NCI-H2107 treated with DMSO at 0.1 percent for 48 hours (cell line): ENCODE measurements around the gene TPSD1.
A peak's percentile ranks its signal among the peaks of the same experiment; 100 is the strongest.
"Not testable (repeated sequence)": the region's sequence is repeated elsewhere in the genome, so short reads cannot be mapped to it uniquely, and the experiment has no call there.

ENCODE experiments used
- DNase-seq: peaks from one replicate; lab custom pipeline; 2025; ENCODE audit not compliant: unreplicated experiment; lab: John Stamatoyannopoulos, UW

Gene TPSD1

DNA sequence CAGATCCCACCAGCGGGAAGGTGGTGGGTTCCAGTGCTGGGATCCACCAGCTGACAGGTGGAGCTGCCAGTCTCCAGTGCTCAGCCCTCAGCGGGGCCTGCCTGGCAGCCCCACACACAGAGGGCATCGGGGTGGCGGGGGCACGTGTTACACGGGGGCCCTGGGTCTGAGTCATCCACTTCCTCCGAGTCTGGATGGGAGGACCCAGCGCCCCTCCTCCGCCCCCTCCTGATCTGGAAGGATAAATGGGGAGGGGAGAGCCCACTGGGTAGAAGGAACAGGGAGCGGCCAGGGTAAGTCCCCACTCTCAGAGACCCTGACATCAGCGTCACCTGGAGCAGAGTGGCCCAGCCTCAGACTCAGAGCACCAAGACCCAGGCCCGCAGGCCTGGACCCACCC is 15.4 kb upstream of the TPSD1 start, which contains the start of gene TPSAB1:
Gene TPSAB1, plus strand, starts transcription at position 270 of the 400 bp plus-strand sequence. CDS start 234 bp downstream, outside the sequence.
- DNase-seq = not testable (repeated sequence)

DNA sequence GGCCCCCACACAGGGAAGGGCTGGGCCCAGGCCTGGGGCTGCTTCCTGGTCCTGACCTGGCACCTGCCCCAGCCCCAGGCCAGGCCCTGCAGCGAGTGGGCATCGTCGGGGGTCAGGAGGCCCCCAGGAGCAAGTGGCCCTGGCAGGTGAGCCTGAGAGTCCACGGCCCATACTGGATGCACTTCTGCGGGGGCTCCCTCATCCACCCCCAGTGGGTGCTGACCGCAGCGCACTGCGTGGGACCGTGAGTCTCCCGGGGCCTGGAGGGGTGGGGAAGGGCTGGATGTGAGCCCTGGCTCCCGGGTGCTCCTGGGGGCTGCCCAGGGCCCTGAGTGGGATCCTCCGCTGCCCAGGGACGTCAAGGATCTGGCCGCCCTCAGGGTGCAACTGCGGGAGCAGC is 14.8 kb upstream of the TPSD1 start:
- not testable (repeated sequence) for DNase-seq

DNA sequence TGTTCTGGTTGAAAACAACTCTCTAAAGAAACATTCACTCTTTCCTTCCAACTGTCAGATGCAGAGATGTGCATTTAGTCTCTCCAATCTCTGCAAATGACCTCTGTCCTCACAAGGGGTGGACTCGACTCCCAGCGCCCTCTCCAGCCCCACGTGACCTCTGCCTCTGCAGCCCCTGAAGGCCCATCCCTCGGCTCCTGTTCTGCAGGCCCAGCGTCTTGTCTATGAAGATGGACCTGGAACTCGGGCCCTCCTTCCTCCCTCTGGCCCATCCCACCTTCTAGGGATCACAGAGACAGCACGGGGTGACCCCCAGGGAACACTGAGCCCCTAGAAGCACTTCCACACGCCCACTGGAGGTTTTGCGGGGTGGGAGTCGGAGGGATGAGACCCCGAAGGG is 12.5 kb upstream of the TPSD1 start:
- not testable (repeated sequence) for DNase-seq

DNA sequence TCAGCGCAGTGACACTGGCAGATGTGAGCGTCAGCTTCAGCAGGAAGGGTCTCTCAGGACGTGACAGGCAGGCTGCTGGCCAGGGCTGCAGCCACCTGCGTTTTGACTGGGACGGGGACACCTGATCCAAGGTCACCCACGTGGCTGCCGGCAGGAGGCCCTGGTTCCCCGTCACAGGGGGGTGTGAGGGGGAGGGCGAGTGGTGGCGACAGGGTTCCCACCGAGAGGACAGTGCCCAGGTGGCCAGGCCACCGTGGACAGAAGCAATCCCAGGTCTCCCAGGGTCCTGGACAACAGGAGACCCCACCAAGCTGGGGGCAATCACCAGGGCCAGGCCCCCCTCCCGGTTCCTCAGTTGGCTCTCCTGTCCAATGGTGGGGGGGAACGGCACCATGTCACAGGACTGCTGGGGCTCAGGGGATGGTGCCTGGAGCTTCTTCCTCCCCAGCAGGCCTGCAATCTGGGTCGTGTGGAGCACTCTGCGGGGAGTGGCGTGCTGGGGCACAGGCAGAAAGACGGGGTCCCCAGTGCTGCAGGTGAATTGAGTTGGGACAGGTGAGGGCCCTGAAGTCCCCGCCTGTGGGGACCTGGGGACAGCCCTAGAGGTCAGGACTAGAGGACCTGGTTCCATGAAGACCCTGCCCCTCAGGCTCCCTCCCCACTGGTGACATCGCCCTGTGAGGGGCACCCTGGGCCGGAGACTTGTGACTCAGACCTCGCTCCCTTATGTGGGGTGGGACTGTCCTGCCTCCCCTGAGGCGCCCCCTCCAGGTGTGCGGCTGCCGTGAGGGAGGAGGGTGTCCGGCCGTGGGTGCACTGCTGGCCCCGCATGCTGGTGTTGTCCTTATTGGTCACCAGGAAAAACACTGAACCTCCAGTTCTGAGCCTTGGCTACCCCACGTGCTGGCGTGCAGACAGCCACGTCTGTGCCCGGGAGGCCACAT is 11.7 kb upstream of the TPSD1 start:
- DNase-seq = not testable (repeated sequence)

DNA sequence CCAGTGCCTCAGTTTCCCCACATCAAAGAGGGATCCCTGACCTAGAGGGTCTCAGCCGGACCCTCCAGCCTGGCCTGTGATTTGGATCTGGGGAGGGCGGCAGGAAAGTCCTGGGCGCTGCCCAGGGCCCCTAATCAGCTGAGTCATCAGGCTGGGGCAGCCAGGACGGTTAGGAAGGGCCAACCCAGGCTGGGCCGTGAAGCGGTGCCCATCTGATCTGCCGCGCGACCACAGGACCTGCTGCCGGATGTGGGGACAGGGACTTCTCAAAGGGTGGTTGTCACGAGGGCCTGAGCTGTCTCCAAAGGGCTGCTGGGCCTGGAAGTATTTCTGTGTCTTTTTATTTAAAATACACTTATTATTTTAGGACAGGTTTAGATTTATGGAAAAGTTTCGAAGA is 11.0 kb upstream of the TPSD1 start:
- DNase-seq = no peak

DNA sequence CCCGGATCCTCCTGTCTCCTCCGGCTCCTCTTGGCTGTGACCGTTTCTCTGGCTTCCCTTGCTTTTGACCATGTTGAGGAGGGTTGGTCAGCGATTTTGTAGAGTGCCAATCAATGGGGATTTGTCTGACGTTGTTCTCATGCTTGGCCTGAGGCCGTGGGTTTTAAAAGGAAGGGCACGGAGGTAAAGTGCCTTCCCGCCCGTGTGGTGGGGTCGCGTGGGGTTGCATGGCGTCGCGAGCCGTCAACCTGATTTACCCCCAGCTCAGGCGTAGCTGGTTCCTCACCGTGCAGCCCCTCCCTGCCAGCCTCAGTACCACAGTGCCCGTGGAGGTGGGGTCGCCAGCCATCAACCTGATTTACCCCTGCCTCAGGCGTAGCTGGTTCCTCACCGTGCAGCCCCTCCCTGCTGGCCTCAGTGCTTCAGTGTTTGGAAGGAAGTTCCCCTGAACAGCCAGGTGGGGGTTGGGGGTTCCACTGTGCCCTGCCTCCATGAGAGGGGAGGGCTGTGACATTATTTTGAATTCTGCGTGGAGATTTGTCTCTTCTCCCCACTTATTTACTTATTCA is 10.3 kb upstream of the TPSD1 start:
- no peak for DNase-seq

DNA sequence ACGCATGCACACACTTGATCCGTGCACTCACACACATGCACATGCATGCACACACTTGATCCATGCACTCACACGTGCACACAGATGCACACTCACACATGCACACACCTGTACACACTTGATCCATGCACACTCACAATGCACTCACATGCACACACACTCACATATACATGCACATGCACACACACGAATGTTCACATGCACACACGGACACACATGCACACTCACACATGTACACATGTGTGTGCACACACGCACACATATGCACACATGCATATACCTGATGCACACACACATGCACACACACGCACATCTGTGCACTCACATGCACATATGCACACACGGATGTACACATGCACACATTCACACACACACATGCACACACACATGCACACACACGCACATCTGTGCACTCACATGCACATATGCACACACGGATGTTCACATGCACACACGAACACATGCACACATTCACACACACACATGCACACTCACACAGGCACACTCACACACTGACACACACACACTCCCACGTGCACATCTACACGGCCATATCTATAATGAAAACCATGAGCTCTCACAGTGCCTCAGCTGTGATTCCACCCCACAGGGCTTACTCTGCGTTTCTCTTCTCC is 7.8 kb upstream of the TPSD1 start:
- DNase-seq = not testable (repeated sequence)

DNA sequence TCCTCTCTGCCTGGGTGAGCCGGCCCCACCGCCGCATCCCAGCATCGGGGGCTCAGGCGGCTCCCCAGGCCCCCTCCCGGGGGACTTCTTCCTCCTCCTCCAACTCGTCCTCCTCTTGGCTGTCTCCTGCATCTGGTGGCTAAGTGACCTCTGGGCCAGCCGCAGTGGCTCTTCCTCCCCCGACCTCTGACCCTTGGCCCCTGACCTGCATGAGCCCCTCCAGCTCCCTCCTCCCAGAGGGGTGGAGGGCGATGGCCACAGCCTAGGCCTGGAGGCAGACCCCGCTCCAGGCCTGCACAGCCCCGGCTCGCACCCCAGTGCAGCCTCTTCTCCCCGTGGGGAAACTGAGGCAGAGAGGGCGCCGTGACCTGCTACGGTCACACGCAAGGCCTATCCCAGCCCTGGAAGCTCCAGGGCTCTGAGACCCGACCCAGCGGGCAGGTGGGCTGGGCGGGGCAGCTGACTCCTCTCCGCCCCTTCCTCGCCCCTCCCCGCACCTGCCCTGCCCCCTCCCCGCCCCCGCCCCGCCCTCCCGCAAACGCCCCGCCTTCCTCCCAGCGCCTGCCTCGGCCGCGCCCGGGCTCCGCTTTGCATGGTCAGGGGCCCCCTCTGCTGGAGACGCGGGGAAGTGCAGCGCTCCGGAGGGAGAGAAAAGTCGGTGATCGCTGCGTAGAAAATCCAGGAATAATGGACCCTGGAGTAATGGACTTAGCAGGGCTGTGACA is 6.7 kb upstream of the TPSD1 start:
- DNase-seq = not testable (repeated sequence)

DNA sequence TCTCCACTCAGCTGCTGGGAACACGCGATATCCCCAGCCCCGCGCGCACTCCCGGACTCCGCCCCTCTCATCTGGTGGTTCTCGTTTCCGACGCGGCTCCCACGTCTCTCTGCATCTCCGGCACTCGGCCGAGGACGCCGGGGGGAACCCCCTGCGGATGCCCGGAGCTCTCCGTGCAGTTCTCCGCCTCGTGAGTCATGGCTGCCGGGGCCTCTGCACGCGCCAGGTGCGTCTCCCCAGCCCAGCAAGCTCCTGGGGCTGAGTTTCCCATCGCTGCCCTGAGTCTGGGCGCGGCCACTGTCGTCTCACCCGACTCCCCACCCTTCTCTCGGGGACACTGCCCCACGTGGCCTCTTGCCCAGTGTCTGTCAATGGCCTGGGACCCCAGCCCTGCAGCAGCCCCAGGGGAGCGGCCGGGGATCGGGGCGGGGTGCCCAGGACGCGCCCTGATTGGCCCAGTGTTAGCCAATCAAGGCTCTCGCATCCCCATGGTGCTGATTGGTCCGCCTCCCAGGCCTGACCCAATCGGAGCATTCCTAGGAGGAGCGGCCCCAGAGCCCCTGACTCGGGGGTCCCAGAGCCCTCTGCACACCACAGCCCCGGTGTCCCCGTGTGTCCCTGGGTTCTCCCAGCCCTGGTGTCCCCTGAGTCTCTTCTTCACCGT is 2.0 kb upstream of the TPSD1 start:
- not testable (repeated sequence) for DNase-seq

DNA sequence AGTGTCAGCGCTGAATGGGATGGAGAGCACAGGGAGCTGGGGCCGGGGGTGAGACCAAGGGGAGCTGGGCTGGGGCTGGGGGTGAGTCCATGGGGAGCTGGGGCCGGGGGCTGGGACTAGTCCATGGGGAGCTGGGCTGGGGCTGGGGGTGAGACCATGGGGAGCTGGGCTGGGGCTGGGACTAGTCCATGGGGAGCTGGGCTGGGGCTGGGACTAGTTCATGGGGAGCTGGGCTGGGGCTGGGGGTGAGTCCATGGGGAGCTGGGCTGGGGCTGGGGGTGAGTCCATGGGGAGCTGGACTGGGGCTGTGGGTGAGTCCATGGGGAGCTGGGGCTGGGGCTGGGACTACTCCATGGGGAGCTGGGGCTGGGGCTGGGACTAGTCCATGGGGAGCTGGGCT is 1.0 kb upstream of the TPSD1 start:
- DNase-seq = not testable (repeated sequence)

DNA sequence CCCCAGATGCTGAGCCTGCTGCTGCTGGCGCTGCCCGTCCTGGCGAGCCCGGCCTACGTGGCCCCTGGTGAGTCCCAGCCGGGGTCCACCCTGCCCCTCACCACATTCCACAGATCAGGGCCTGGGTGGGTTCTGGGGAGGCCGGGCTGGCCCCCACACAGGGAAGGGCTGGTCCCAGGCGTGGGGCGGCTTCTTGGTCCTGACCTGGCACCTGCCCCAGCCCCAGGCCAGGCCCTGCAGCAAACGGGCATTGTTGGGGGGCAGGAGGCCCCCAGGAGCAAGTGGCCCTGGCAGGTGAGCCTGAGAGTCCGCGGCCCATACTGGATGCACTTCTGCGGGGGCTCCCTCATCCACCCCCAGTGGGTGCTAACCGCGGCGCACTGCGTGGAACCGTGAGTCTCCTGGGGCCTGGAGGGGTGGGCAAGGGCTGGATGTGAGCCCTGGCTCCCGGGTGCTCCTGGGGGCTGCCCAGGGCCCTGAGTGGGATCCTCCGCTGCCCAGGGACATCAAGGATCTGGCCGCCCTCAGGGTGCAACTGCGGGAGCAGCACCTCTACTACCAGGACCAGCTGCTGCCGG is 516 bp downstream of the TPSD1 start:
- DNase-seq = not testable (repeated sequence)

DNA sequence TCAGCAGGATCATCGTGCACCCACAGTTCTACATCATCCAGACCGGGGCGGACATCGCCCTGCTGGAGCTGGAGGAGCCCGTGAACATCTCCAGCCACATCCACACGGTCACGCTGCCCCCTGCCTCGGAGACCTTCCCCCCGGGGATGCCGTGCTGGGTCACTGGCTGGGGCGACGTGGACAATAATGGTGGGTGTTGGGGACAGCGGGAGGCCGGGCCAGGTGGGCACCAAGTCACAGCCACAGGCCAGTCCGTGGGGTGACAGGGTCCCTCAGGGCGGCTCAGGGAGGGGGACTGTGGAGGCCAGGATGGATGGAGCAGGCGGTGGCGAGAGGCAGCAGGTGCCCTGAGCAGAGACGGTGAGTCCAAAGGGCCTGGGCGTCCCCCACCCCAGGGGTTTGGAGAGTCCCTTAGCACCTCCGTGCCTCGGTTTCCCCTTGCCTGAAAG is 1.0 kb downstream of the TPSD1 start:
- no peak for DNase-seq

DNA sequence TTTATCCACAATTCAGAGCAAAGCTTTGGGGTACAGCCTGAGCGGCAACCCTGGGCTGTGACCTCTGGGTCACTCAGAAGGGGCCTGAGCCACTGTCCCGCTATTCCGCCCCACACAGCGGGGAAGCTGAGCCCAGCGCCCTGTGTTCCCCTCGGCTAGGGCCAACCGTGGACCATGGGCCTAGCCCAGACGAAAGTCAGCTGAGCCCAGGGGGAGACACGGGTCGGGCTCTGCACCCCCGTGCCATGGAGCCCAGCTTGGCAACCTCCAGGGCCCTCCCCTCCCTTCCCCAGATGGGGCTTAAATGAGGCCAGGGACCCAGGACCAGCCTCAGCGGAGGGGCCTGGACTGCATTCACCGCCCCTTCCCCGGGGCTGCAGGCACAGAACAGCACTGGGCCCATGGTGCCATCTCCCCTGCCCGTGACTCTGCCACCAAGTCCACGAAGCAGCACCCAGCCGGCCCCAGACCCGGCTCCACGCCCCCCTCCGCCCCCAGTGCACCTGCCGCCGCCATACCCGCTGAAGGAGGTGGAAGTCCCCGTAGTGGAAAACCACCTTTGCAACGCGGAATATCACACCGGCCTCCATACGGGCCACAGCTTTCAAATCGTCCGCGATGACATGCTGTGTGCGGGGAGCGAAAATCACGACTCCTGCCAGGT is 1.8 kb downstream of the TPSD1 start:
- no peak for DNase-seq

DNA sequence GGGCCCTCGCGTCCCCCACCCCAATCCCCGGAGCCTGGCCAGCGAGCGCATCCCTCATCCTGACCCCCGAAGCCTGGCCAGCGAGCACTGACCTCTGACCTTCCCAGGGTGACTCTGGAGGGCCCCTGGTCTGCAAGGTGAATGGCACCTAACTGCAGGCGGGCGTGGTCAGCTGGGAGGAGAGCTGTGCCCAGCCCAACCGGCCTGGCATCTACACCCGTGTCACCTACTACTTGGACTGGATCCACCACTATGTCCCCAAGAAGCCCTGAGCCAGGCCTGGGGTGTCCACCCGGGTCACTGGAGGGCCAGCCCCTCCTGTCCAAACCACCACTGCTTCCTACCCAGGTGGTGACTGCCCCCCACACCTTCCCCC is 2.3 kb downstream of the TPSD1 start:
- DNase-seq = no peak

DNA sequence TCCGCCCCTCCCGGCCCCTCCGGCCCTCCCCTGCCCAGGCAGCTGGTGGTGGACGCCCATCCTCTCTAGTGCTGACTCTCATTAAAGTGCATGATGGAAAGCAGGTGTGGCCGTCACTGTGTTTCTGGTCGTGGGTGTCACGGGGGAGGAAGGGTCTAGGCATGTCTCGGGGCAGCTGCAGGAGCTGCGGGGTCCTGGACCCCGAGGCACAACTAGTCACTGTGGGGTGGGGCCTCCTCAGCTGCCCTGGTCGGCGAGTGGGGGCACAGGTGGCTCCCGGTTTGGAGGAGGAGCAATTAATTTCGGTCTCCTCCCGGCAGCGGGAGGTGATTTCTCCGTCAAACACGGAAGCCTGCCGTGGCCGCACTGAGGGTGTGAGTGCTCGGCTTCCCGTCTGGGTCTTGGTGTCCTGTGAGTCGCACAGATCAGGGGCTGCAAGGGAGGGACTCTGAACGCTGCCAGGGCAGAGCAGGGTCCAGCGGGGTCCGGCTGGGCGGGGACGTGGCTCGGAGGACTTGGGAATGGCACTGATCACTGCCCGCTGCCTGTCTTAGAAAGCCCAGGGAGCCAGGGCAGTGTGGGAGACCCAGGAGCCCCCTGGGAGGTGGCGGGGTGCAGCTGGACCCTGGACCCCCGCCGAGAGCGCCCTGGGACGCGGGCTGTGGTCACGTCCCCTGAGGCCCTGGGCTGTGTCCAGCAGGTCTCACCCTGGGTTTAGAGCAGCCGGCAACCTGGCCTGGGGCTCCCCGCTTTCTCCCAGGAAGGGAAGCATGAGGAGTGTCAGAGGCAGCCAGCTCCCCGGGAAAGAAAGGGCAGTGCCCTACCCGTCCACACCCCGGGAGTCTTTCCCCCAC is 3.3 kb downstream of the TPSD1 start:
- DNase-seq = peak; percentile 20

DNA sequence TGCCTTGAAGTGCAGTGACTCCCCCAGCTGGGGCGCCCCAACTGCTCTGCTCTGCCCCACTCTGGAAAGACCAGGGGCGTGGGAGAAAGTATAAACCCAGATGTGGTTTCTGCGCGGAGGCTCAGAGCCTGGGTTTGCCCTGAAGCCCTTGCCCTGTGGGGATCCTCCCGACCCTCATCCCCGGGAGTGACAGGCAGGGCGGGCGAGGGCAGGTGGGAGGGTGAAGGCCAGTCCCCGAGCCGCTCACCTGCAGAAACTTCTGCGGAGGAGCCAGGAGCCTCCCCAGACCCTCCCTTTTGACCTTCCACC is 3.8 kb downstream of the TPSD1 start:
- no peak for DNase-seq

DNA sequence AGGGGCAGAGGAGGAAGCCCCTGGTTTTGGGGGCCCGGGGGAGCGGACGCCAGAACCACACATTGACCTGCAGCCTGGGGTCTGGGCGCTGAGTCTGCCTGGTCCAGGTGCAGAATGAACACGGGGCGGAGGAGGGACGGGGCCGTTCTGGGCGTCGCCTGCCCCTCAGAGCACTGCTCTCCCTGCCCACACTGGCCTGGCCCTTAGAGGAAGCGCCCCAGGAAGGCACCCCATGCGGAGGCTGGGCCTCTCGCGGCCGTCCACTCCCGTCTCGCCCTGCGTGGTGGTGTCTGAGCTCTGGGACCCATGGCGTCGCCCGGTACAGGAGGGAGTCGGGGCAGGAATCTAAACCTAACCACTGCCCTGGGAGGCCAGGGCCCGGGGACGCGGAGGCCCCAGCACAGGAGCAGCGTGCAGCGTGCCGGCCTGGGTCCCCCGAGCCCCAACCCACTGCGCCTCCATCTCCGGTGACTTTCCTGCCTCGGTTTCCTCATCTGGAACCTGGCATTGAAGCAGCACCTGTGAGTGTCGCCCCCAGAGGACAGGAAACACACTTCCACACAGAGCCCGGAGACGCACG is 4.3 kb downstream of the TPSD1 start:
- DNase-seq = no peak

DNA sequence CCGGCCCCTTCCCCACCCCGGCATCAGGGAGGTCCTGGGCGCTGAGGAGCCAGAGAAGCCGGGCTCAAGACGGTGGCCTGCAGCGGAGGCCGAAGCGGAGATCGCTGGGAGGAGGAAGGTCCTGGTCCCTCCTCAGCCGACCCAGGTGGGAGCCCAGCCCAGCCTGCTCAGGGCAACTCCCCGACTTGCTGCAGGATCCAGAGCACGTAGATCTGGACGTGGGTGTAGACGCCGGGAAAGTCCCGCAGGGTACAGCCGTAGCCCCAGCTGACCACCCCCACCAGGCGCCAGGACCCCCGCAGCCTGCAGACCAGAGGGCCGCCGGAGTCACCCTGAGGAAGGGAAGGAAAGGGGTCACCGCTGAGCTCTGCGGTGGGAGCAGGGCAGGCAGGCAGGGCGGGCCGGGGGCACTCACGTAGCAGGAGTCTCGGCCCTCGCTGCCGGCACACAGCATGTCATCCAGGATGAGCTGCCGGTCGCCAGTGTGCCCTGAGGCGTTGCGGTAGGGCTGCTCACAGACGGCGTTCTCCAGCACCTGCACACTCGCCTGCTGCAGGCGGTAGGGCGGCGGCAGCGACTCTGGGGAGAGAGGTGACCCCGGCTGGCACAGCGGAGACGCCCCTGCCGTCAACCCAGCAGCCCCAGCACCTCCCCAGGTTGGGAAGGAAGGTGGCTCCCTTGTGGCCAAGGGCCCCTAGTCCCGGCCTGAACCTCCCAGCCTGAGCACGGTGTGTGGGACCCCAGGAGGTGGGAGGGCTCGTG is 5.4 kb downstream of the TPSD1 start:
- peak; percentile 49 for DNase-seq
